ENCODE results near the gene GORAB. TPM values are rescaled to one million over a fixed set of nuclear protein-coding genes. Genes with fewer than 3 reads are reported as not detected.

The GORAB gene
- total and polyA plus RNA-seq, 9 of the 15 experiments (the other 6 are each of a cell fraction or from before 2014, with no cell fraction given): 4.4 to 12.9 (median 8.9) TPM

DNA sequence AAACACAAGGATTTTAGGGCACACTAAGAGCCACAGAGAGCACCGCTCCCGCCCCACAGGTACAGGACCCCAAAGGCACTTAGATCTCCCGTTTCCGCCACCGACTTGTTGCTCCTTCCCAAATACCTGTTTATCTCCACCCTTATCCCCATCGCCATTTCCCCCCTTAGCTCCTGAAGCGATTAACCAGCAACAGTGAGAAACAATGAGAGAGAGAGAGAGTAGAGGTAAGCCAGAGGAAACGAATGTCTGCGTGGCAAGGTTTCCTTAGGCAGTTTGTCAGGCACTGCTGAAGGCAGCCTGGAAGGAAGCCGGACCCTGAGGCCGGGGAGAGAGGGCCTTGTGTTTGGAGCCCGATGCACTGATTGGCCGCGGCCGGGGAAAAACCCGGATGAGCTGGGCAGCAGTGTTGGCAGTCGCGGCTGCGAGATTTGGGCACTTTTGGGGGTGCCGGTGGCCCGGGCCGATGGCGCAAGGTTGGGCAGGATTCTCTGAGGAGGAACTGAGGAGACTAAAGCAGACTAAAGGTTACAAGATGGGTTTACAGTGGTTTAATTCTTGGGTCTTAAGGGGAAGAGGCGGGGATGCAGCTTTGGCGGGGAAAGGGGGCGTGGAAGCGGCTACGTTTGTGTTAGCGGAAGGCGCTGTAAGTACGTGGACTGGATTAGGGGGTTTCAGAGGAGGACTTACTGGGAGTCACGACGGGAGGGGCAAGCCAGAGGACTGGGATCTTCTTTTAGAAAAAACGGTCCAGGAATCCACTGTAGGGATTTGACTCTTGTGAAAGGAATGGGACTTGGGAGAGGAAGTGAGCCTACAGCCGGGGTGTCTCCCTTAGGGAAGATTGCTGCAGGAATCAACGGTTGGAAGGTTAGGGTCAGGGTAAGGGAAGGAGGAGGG is at the start of gene GORAB (continued):
- TF ChIP-seq RREB1 (CRISPR knock-in tag; IDR thresholded peaks at IDR 0.05) (0 out of 2 replicates have a peak, but pooled peaks have one; percentile 50), ZNF133 (CRISPR knock-in tag; IDR thresholded peaks at IDR 0.05) (no peak), RUNX1 (IDR thresholded peaks at IDR 0.05; ENCODE audit: low read depth) (no peak), NR2C2 (CRISPR knock-in tag; IDR thresholded peaks at IDR 0.05) (no peak), NR2C2 (tag; IDR thresholded peaks at IDR 0.05) (peak; percentile 65; the same call in 1 of the 2 replicates), HMG20A (CRISPR knock-in tag; conservative IDR thresholded peaks at IDR 0.05) (no peak), ZNF696 (CRISPR knock-in tag; conservative IDR thresholded peaks at IDR 0.05) (no peak), ZNF175 (CRISPR knock-in tag; IDR thresholded peaks at IDR 0.05; ENCODE audit: low read depth) (peak; percentile 61), SAFB2 (IDR thresholded peaks at IDR 0.05; ENCODE audit: borderline replicate concordance, low read depth, low read length, severe bottlenecking) (no peak), FUS (optimal IDR thresholded peaks at IDR 0.05; ENCODE audit: low read depth, low read length) (no peak), ATF7 (IDR thresholded peaks at IDR 0.05) (peak; percentile 70; the same call in 1 of the 2 replicates), CSDE1 (IDR thresholded peaks at IDR 0.05) (peak in 1 of 2 experiments; percentile 27; a peak in 1 of 4 replicates), MIER1 (IDR thresholded peaks at IDR 0.05; ENCODE audit: low read depth) (no peak), TBP (optimal IDR thresholded peaks at IDR 0.05; ENCODE audit: low read depth, low read length) (peak; percentile 91)
- TF ChIP-seq, protein P1, sequence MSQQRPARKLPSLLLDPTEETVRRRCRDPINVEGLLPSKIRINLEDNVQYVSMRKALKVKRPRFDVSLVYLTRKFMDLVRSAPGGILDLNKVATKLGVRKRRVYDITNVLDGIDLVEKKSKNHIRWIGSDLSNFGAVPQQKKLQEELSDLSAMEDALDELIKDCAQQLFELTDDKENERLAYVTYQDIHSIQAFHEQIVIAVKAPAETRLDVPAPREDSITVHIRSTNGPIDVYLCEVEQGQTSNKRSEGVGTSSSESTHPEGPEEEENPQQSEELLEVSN (IDR thresholded peaks at IDR 0.05; ENCODE audit: borderline replicate concordance in 1 of 2, extremely low read depth in 1 of 2, insufficient read depth in 1 of 2, insufficient read length in 1 of 2, low read depth in 1 of 2, low read length in 1 of 2, poor library complexity in 1 of 2, severe bottlenecking in 1 of 2): peak in 1 of 2 experiments; percentile 25
- TF ChIP-seq, protein P2, sequence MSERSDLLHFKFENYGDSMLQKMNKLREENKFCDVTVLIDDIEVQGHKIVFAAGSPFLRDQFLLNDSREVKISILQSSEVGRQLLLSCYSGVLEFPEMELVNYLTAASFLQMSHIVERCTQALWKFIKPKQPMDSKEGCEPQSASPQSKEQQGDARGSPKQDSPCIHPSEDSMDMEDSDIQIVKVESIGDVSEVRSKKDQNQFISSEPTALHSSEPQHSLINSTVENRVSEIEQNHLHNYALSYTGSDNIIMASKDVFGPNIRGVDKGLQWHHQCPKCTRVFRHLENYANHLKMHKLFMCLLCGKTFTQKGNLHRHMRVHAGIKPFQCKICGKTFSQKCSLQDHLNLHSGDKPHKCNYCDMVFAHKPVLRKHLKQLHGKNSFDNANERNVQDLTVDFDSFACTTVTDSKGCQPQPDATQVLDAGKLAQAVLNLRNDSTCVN (CRISPR knock-in tag; IDR thresholded peaks at IDR 0.05): 0 out of 2 replicates have a peak, but pooled peaks have one; percentile 55

All from K562 (cell line).